ENCODE results near the gene QRFP.

Gene QRFP

GRCh38 chr9:130900701-130901497 lies 4.3 kb upstream of the QRFP start:
- Histone ChIP-seq H3K4me1 (ENCODE audit: low read length) (no peaks in the 10 kb centered on the region), H3K9me3 (replicated peaks; ENCODE audit: insufficient read depth, low read length) (no peaks in the 10 kb centered on the region), H3K27ac (ENCODE audit: low read length) (no peak overlapping the region), H3K4me3 (ENCODE audit: low read length) (no peak overlapping the region), H3K9ac (ENCODE audit: low read length) (no peak overlapping the region), H3K27me3 (replicated peaks; ENCODE audit: insufficient read depth, low read length) (peaks cover 94% of the 10 kb centered on the region), H3F3A (ENCODE audit: insufficient read depth, low read length) (no peaks in the 10 kb centered on the region), H4K20me1 (ENCODE audit: insufficient read depth, low read length) (no peaks in the 10 kb centered on the region), H3K4me2 (ENCODE audit: low read depth, low read length) (no peak overlapping the region), H2AFZ (ENCODE audit: low read length) (no peak overlapping the region), H3K9me2 (replicated peaks; ENCODE audit: insufficient read depth, low read length) (no peaks in the 10 kb centered on the region), H3K79me2 (ENCODE audit: low read length) (no peaks in the 10 kb centered on the region), H3K36me3 (replicated peaks; ENCODE audit: insufficient read depth, low read length) (no peaks in the 10 kb centered on the region)
- DNase-seq: no peak
- no peak for TF ChIP-seq EZH2 (optimal IDR thresholded peaks at IDR 0.05; ENCODE audit: low read depth, low read length)

- Histone ChIP-seq H3K9ac (ENCODE audit: low read length) (no peak overlapping the region), H3K27ac (ENCODE audit: low read length) (no peak overlapping the region), H4K20me1 (ENCODE audit: insufficient read depth, low read length) (no peaks in the 10 kb centered on the region; the same call in 1 of the 2 replicates), H3K4me2 (ENCODE audit: low read depth, low read length) (no peak overlapping the region), H3K9me2 (replicated peaks; ENCODE audit: insufficient read depth, low read length) (no peaks in the 10 kb centered on the region), H3K27me3 (replicated peaks; ENCODE audit: insufficient read depth, low read length) (peaks cover 81% of the 10 kb centered on the region), H3K9me3 (replicated peaks; ENCODE audit: insufficient read depth, low read length) (no peaks in the 10 kb centered on the region), H3K36me3 (replicated peaks; ENCODE audit: insufficient read depth, low read length) (no peaks in the 10 kb centered on the region), H2AFZ (ENCODE audit: low read length) (no peak overlapping the region), H3K4me3 (ENCODE audit: low read length) (no peak overlapping the region), H3F3A (ENCODE audit: insufficient read depth, low read length) (no peaks in the 10 kb centered on the region), H3K4me1 (ENCODE audit: low read length) (no peaks in the 10 kb centered on the region), H3K79me2 (ENCODE audit: low read length) (no peaks in the 10 kb centered on the region)
- TF ChIP-seq CTCF (IDR thresholded peaks at IDR 0.05; ENCODE audit: low read length) (no peak), EZH2 (optimal IDR thresholded peaks at IDR 0.05; ENCODE audit: low read depth, low read length) (no peak), EZH2phosphoT487 (IDR thresholded peaks at IDR 0.05; ENCODE audit: low read length) (no peak)
- DNase-seq: no peak
Measured at GRCh38 chr9:130899051-130899748, 2.6 kb upstream of the QRFP start.

DNA sequence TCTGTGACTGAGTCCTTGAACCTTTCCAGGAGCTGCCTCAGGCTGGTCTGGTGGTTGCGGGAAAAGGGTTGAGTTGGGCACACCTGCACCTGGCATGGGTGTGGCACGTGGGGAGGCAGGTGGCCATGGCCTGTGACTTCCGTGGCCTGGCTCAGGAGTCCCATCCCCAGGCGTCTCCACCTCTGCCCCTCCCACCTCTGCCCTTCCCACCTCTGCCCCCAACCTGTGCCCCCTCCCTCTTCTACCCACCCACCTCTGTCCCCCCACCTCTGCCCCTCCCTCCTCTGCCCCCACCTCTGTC lies 1.9 kb upstream of the QRFP start:
- H3K9ac ChIP-seq (ENCODE audit: low read length): no peak overlapping the region
- H4K20me1 ChIP-seq (ENCODE audit: insufficient read depth, low read length): no peaks in the 10 kb centered on the region; the same call in 1 of the 2 replicates
- no peaks in the 10 kb centered on the region for H3K79me2 ChIP-seq (ENCODE audit: low read length)
- H3F3A ChIP-seq (ENCODE audit: insufficient read depth, low read length): no peaks in the 10 kb centered on the region
- H3K4me1 ChIP-seq (ENCODE audit: low read length): no peaks in the 10 kb centered on the region
- peaks cover 74% of the 10 kb centered on the region for H3K27me3 ChIP-seq (replicated peaks; ENCODE audit: insufficient read depth, low read length)
- TF ChIP-seq EZH2 (optimal IDR thresholded peaks at IDR 0.05; ENCODE audit: low read depth, low read length): no peak
- no peak for TF ChIP-seq EZH2phosphoT487 (IDR thresholded peaks at IDR 0.05; ENCODE audit: low read length)
- TF ChIP-seq CTCF (IDR thresholded peaks at IDR 0.05; ENCODE audit: low read length): no peak
- DNase-seq: no peak
- H3K9me2 ChIP-seq (replicated peaks; ENCODE audit: insufficient read depth, low read length): no peaks in the 10 kb centered on the region
- H3K9me3 ChIP-seq (replicated peaks; ENCODE audit: insufficient read depth, low read length): no peaks in the 10 kb centered on the region
- H3K4me2 ChIP-seq (ENCODE audit: low read depth, low read length): no peak overlapping the region
- H2AFZ ChIP-seq (ENCODE audit: low read length): no peak overlapping the region
- H3K27ac ChIP-seq (ENCODE audit: low read length): no peak overlapping the region
- no peak overlapping the region for H3K4me3 ChIP-seq (ENCODE audit: low read length)
- no peaks in the 10 kb centered on the region for H3K36me3 ChIP-seq (replicated peaks; ENCODE audit: insufficient read depth, low read length)
